A673 (cell line): ENCODE measurements around the gene LAMTOR4. TPM values are rescaled to one million over a fixed set of nuclear protein-coding genes. Genes with fewer than 3 reads are reported as not detected.

ENCODE experiments used
- BruUV-seq: library from RNA; stranded (reverse); fragments of 400-500 nt; replicated peaks from 2 replicates; lab custom pipeline; 2021; lab: Mats Ljungman, UMichigan
- CTCF ChIA-PET: fragments of 300-600 bp; sonication (Branson Sonifier 250); formaldehyde crosslinking; loops from one replicate; lab custom pipeline; 2022; ENCODE audit warnings: antibody characterized with exemption; lab: Charles Lee
- POLR2A ChIA-PET: fragments of 300-600 bp; sonication (Branson Sonifier 250); formaldehyde crosslinking; loops from one replicate; lab custom pipeline; 2022; ENCODE audit warnings: antibody characterized with exemption; ENCODE audit not compliant: low non-redundant PET; lab: Charles Lee
- DNase-seq: peaks from one replicate; pipeline ENCODE4 v3.0.0-alpha.2; 2015; ENCODE audit warnings: low spot score
- H3K27ac ChIP-seq: fragments of 200-600 bp; sonication (generic); 2 replicates; pipeline ENCODE4 v1.5.1; 2016; ENCODE audit warnings: mixed run types, low read depth, mild to moderate bottlenecking, mixed read lengths, antibody characterized with exemption, low read length; ENCODE audit not compliant: poor library complexity, severe bottlenecking
- H3K27me3 ChIP-seq: fragments of 200-600 bp; sonication (generic); replicated peaks from 2 replicates; pipeline ENCODE4 v1.6.1; 2017; ENCODE audit warnings: mixed run types, low read depth, mild to moderate bottlenecking, mixed read lengths, antibody characterized with exemption, low read length; ENCODE audit not compliant: insufficient read depth, poor library complexity
- H3K36me3 ChIP-seq: fragments of 200-600 bp; sonication (generic); 2 replicates; pipeline ENCODE4 v1.6.1; 2016; ENCODE audit warnings: mixed run types, mild to moderate bottlenecking, mixed read lengths, antibody characterized with exemption, low read length; ENCODE audit not compliant: insufficient read depth, poor library complexity, severe bottlenecking
- H3K4me1 ChIP-seq: fragments of 200-600 bp; sonication (generic); 2 replicates; pipeline ENCODE4 v1.6.1; 2017; ENCODE audit warnings: mixed run types, mild to moderate bottlenecking, mixed read lengths, antibody characterized with exemption, low read length; ENCODE audit not compliant: insufficient read depth, poor library complexity, severe bottlenecking
- H3K4me3 ChIP-seq: fragments of 200-600 bp; sonication (generic); 2 replicates; pipeline ENCODE4 v1.5.1; 2016; ENCODE audit warnings: low read depth, mixed run types, mild to moderate bottlenecking, mixed read lengths, low read length; ENCODE audit not compliant: poor library complexity, severe bottlenecking
- H3K9me3 ChIP-seq: fragments of 200-600 bp; sonication (generic); 2 replicates; pipeline ENCODE4 v1.6.1; 2016; ENCODE audit warnings: mixed run types, low read depth, mild to moderate bottlenecking, mixed read lengths, antibody characterized with exemption, low read length; ENCODE audit not compliant: poor library complexity, severe bottlenecking
- EZH2 ChIP-seq: fragments of 200-600 bp; sonication (generic); IDR thresholded peaks from 2 replicates; pipeline ENCODE4 v1.6.1; 2017; ENCODE audit warnings: borderline replicate concordance, low read depth, mild to moderate bottlenecking, mixed read lengths, antibody characterized with exemption, low read length; ENCODE audit not compliant: poor library complexity, severe bottlenecking
- intact Hi-C: fragments of 100-400 bp; cut with micrococcal nuclease; formaldehyde crosslinking; loops from one replicate; pipeline ENCODE4 v1.10.0; 2022; ENCODE audit not compliant: unreplicated experiment
- total RNA-seq: library from RNA; stranded (reverse); gene quantifications from 2 replicates; pipeline ENCODE4 v1.2.3, GENCODE V29; 2021
- TF ChIP-seq, protein P1 (sequence below): fragments of 300-800, 200-600 bp; sonication (generic); conservative IDR thresholded peaks from 2 replicates; pipeline ENCODE4 v1.5.1; 2017; ENCODE audit warnings: low read depth, mild to moderate bottlenecking, antibody characterized with exemption, low read length, moderate library complexity, mixed read lengths

Gene LAMTOR4
- total RNA-seq, 1 experiment from 2014 or later, result 84.5 TPM

DNA sequence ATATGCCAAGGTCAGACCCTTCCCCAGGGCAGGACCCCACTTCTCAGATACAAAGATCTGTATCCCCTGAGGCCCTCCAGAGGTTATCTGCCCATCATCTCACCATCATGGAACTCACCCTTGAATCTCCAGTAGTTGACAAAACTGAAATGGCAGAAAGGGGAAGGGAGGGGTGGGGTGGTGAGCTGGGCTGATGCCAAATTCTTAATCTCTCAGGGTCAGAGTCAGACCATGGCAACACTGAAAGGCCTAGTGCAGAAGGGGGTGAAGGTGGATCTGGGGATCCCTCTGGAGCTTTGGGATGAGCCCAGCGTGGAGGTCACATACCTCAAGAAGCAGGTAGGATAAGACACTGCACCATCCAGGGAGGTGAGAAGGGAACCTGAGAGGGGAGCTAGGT, 26.1 kb upstream of the LAMTOR4 start:
- no peak for DNase-seq
- Histone ChIP-seq H3K9me3 (no peaks in the 10 kb centered on the region), H3K4me1 (peaks cover 14% of the 10 kb centered on the region), H3K4me3 (no peak overlapping the region), H3K27ac (no peak overlapping the region), H3K36me3 (no peaks in the 10 kb centered on the region), H3K27me3 (no peaks in the 10 kb centered on the region)
- CTCF ChIA-PET, result interaction anchor here (0.6 kb wide), 1 partner anchor 95 kb away, joined by 5 read pairs; no protein-coding TSS in a partner anchor
- intact Hi-C loops, result no loop called here
- no peak for TF ChIP-seq EZH2
- TF ChIP-seq, protein P1, sequence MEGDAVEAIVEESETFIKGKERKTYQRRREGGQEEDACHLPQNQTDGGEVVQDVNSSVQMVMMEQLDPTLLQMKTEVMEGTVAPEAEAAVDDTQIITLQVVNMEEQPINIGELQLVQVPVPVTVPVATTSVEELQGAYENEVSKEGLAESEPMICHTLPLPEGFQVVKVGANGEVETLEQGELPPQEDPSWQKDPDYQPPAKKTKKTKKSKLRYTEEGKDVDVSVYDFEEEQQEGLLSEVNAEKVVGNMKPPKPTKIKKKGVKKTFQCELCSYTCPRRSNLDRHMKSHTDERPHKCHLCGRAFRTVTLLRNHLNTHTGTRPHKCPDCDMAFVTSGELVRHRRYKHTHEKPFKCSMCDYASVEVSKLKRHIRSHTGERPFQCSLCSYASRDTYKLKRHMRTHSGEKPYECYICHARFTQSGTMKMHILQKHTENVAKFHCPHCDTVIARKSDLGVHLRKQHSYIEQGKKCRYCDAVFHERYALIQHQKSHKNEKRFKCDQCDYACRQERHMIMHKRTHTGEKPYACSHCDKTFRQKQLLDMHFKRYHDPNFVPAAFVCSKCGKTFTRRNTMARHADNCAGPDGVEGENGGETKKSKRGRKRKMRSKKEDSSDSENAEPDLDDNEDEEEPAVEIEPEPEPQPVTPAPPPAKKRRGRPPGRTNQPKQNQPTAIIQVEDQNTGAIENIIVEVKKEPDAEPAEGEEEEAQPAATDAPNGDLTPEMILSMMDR, result no peak
- BruUV-seq, result no TSS peak
- POLR2A ChIA-PET, result interaction anchor here (0.6 kb wide), 1 partner anchor 25 kb away, joined by 9 read pairs; no protein-coding TSS in a partner anchor

DNA sequence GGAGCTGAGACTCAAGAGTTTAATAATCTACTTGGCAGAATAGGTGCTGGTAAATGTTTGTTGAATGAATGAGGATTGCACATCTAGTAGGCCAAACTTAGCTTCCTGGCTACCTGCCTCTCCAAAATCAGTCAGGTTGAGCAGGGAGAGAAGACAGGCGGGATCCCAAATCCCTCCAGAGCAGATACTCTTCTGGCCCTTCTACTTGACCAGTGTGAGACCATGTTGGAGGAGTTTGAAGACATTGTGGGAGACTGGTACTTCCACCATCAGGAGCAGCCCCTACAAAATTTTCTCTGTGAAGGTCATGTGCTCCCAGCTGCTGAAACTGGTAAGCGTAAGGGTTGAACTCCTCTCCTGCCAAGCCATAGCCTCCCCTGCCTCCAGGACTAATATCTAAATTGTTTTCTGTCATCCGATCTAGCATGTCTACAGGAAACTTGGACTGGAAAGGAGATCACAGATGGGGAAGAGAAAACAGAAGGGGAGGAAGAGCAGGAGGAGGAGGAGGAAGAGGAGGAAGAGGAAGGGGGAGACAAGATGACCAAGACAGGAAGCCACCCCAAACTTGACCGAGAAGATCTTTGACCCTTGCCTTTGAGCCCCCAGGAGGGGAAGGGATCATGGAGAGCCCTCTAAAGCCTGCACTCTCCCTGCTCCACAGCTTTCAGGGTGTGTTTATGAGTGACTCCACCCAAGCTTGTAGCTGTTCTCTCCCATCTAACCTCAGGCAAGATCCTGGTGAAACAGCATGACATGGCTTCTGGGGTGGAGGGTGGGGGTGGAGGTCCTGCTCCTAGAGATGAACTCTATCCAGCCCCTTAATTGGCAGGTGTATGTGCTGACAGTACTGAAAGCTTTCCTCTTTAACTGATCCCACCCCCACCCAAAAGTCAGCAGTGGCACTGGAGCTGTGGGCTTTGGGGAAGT, 24.2 kb upstream of the LAMTOR4 start:
- ChIA-PET CTCF (no interaction called here), POLR2A (interaction anchor here (1.0 kb wide), 1 partner anchor 24 kb away, joined by 3 read pairs; the partner anchor contains the start of gene LAMTOR4)
- intact Hi-C loops, result no loop called here
- TF ChIP-seq, protein P1, result no peak
- no peak for TF ChIP-seq EZH2
- Histone ChIP-seq H3K4me1 (peaks cover 19% of the 10 kb centered on the region), H3K36me3 (no peaks in the 10 kb centered on the region), H3K27me3 (no peaks in the 10 kb centered on the region), H3K4me3 (no peak overlapping the region), H3K27ac (peak overlapping the region; percentile 23), H3K9me3 (no peaks in the 10 kb centered on the region)
- DNase-seq, result no peak
- BruUV-seq, result no TSS peak

DNA sequence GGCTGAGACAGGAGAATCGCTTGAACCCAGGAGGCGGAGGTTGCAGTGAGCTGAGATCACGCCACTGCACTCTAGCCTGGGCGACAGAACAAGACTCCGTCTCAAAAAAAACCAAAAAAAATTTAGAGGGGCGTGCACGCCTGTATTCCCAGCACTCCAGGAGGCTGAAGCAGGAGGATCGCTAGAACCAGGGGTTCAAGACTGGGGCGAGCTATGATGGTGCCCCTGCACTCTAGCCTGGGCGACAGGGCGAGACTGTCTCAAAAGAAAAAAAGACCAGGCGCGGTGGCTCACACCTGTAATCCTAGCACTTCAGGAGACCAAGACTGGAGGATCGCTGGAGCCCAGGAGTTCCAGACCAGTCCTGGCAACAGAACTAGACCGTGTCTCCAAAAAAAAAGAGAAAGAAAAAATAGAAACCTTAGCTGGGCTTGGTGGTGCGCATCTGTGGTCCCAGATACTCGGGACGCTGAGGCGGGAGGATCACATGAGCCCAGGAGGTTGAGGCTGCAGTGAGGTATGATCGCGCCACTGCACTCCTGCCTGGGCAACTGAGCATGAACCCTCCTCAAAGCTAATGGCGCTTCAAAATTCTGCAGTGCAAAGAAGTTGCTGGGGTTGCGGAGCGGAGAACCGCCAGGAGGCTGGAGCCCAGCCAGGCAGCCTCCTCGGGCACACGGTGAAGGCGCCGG, 22.3 kb upstream of the LAMTOR4 start:
- H3K9me3 ChIP-seq, result no peaks in the 10 kb centered on the region
- H3K4me3 ChIP-seq, result peak overlapping the region; percentile 62
- no peaks in the 10 kb centered on the region for H3K27me3 ChIP-seq
- no peak for DNase-seq
- intact Hi-C loops, result no loop called here
- ChIA-PET CTCF (no interaction called here), POLR2A (interaction anchor here (0.8 to 1.2 kb wide), 2 partner anchors 25 to 302 kb away, joined by 4 to 5 read pairs; partner anchors contain the start of genes AP4M1 and ZCWPW1)
- no peaks in the 10 kb centered on the region for H3K36me3 ChIP-seq
- H3K27ac ChIP-seq, result peak overlapping the region; percentile 95
- TF ChIP-seq, protein P1, result no peak
- no peak for TF ChIP-seq EZH2
- H3K4me1 ChIP-seq, result peaks cover 10% of the 10 kb centered on the region
- BruUV-seq, result TSS peak; percentile 81
